Esophagus squamous epithelium (tissue), 4 donors: ENCODE results near the gene RELN.

Source experiments
- CTCF ChIP-seq, 6 experiments: fragments of 450-650 bp in 4 of 6; fragments of 200-600 bp in 2 of 6; sonication (generic) in 2 of 6; IDR thresholded peaks; one replicate each; pipeline ENCODE4 v1.5.1; 2016 to 2019; ENCODE audit warnings: antibody characterized with exemption in 6 of 6, mild to moderate bottlenecking in 4 of 6, moderate library complexity in 4 of 6
- POLR2A ChIP-seq, 4 donors: fragments of 450-650 bp; IDR thresholded peaks; one replicate each; pipeline ENCODE4 v1.6.1; 2017; ENCODE audit warnings: antibody characterized with exemption in 4 of 4, mild to moderate bottlenecking in 4 of 4, moderate library complexity in 3 of 4

- TF ChIP-seq CTCF (IDR thresholded peaks at IDR 0.05) (no peak), POLR2A (IDR thresholded peaks at IDR 0.05) (no peak)
These were observed 429.3 kb downstream of the RELN start for GRCh38 chr7:103560136-103560535.
